Coronary artery (tissue), 2 donors: ENCODE measurements around the gene SMCHD1.

Source experiments
- DNase-seq: peaks from one replicate; pipeline ENCODE4 v3.0.0-alpha.2; 2017; ENCODE audit warnings: low spot score
- H3K27ac ChIP-seq, 2 donors: fragments of 200-600 bp; sonication (generic); one replicate each; pipeline ENCODE4 v1.5.1; 2016 to 2019
- H3K4me3 ChIP-seq: fragments of 200-600 bp; sonication (generic); 2 replicates; pipeline ENCODE4 v1.5.1; 2016; ENCODE audit warnings: mild to moderate bottlenecking, moderate library complexity
- TF ChIP-seq, protein P1 (sequence below): fragments of 200-600 bp; sonication (generic); IDR thresholded peaks from one replicate; pipeline ENCODE4 v1.5.1; 2019; ENCODE audit warnings: antibody characterized with exemption

Gene SMCHD1

DNA sequence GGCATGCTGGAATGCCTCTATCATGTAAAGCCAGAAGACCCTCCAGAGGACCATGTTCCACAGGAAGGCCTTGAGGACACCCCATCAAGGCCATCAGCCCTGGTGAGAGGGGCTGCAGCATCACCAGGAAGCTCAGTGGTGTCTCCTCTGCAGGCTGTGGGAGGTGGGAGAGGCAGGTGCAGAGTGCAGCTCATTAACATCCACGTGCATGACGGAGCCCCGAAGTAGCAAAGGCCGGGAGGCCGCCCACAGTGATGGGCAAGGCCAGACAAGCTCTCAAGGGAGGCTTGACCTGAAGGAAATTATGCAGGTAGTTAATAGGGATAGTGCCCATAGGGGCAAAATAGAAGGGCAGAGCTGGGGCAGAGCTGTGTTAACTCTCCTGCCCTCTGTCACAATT, 30.3 kb upstream of the SMCHD1 start:
- Histone ChIP-seq H3K27ac (no peak overlapping the region), H3K4me3 (no peak overlapping the region)
- DNase-seq: no peak
- TF ChIP-seq, protein P1, sequence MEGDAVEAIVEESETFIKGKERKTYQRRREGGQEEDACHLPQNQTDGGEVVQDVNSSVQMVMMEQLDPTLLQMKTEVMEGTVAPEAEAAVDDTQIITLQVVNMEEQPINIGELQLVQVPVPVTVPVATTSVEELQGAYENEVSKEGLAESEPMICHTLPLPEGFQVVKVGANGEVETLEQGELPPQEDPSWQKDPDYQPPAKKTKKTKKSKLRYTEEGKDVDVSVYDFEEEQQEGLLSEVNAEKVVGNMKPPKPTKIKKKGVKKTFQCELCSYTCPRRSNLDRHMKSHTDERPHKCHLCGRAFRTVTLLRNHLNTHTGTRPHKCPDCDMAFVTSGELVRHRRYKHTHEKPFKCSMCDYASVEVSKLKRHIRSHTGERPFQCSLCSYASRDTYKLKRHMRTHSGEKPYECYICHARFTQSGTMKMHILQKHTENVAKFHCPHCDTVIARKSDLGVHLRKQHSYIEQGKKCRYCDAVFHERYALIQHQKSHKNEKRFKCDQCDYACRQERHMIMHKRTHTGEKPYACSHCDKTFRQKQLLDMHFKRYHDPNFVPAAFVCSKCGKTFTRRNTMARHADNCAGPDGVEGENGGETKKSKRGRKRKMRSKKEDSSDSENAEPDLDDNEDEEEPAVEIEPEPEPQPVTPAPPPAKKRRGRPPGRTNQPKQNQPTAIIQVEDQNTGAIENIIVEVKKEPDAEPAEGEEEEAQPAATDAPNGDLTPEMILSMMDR: no peak

DNA sequence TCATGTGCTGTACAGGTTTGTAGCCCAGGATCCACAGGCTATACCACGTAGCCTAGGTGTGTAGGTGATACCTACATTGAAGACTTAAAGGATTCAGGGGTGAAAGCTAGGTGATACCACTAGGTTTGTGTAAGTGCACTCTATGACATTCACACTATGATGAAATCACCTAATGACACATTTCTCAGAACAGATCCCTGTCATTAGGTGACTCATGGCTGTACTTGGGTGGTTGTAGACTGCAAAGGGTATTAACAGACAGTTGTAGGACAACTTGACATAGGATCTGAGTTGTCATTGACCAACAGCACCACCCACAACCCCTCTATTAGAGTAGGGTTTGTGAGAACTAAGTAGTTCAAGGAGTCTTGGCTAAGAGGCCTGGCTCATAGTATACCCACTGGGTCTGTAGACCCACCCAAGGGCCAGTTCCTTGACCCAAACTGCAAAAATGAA, 27.7 kb upstream of the SMCHD1 start:
- TF ChIP-seq, protein P1: no peak
- Histone ChIP-seq H3K4me3 (no peak overlapping the region), H3K27ac (no peak overlapping the region)
- no peak for DNase-seq

DNA sequence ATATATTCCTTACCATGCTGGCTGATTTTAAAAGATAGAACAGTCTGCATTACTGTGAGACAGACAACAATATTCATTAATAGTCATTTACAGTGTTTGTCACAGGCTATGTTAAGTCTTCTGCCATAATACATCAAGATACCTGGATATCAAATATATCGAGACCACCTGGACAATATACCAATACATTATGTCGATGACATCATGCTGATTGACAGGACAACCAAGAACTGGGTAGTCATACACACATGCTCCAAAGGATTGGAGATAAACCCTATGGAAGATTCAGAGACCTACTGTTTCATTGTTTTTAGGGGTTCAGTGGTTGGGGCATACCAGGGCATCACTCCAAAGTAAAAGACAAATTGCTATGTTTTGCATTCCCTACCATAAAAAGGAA, 26.5 kb upstream of the SMCHD1 start:
- DNase-seq: no peak
- TF ChIP-seq, protein P1: no peak
- Histone ChIP-seq H3K27ac (no peak overlapping the region), H3K4me3 (no peak overlapping the region)

DNA sequence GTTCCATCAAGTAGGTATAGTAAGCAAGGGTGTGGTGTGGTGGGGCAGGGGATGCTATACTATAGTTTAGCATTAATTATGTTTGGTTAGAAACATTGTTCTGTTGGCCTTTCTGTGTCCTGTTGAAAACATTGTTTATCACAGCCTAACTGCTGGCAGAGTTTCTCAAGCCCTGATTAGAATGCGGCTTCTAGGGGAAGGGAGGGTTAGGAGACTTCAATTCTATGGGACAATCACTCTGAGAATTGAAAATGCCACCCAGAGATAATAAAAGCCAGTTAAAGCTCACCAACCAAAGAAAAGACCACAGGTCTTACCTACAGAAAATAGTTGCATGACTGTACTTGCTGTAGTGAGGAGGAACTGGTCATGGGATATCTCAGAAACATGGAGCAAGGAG, 19.9 kb upstream of the SMCHD1 start:
- DNase-seq: no peak
- H3K27ac ChIP-seq: no peak overlapping the region
- TF ChIP-seq, protein P1: no peak
- H3K4me3 ChIP-seq: no peak overlapping the region

DNA sequence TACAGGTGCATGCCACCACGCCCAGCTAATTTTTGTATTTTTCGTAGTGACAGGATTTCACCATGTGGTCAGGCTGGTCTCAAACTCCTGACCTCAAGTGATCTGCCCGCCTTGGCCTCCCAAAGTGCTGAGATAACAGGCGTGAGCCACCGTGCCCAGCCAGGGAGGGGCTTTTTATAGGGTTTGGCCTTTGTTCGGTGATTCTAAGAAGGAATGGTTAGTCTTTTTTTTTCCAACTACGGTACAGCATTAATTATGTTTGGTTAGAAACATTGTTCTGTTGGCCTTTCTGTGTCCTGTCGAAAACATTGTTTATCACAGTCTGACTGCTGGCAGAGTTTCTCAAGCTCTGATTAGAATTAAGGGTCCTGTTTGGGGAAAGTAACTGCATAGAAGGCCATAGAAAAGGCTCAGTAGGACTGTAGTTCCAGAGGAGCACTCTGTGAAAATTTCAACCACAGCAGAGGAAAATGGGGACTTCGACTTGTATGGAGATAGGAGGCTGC, 19.3 kb upstream of the SMCHD1 start:
- peak overlapping the region; percentile 12 to 73 for H3K27ac ChIP-seq
- DNase-seq: no peak
- TF ChIP-seq, protein P1: no peak
- peak overlapping the region; percentile 36 for H3K4me3 ChIP-seq

DNA sequence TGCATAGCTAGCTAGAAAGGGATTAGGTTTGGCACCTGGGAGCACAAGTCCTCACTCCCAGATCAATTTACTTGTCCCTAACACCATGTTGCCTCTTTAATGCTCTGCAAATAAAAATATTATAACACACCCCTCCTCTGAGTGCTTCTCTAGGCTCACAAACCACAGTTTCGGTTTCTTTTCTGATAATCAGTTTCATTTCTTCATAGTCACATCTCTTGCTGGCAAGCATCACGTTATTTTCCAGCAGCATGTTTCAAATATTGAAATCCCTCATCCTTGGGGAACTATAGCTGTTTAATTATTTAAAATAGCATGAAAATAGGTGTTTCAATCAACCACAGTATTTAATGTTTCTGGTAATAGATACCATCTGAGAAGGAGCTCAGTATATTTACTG, 13.9 kb upstream of the SMCHD1 start:
- Histone ChIP-seq H3K27ac (no peak overlapping the region), H3K4me3 (peak overlapping the region; percentile 38)
- TF ChIP-seq, protein P1: no peak
- no peak for DNase-seq

DNA sequence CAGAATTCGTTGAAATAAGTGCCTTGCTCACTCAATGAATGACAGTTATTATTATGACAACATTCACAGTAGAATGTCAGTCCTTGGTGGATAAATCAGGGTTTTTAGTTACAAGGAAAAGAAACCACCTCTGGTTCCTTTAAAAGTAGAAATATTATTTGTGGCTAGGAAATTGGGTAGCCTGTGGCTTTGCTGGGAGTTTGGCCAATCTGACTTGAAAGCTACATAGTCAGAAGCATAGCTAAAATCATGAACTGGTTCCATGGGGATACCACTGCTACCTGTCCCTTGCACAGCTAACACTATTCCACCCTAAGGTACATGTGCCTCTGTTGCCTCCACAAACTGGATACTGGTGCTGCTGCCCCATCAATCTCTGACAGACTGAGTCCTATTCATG, 12.8 kb upstream of the SMCHD1 start:
- no peak overlapping the region for H3K27ac ChIP-seq
- DNase-seq: no peak
- H3K4me3 ChIP-seq: no peak overlapping the region
- TF ChIP-seq, protein P1: no peak
